Right atrium auricular region (tissue), 2 donors: ENCODE measurements around the gene HBG2. TPM values are rescaled to one million over a fixed set of nuclear protein-coding genes. Genes with fewer than 3 reads are reported as not detected.

ENCODE experiments used
- DNase-seq: peaks from one replicate; pipeline ENCODE4 v3.0.0-alpha.2; 2019; ENCODE audit warnings: low spot score
- H3K27ac ChIP-seq, 2 donors: fragments of 200-600 bp; sonication (generic); 1 replicate in 1 of 2; 2 replicates in 1 of 2; pipeline ENCODE4 v1.5.1; 2016 to 2019
- H3K27me3 ChIP-seq, 2 donors: fragments of 200-600 bp; sonication (generic); one replicate each; pipeline versions ENCODE4 v1.5.1 to v1.6.0; 2017 to 2019
- H3K36me3 ChIP-seq: fragments of 200-600 bp; sonication (generic); one replicate; pipeline ENCODE4 v1.5.1; 2016
- H3K4me1 ChIP-seq, 2 donors: fragments of 200-600 bp; sonication (generic); one replicate each; pipeline versions ENCODE4 v1.5.1 to v1.6.0; 2017 to 2019
- H3K4me3 ChIP-seq, 2 donors: fragments of 200-600 bp; sonication (generic); 1 replicate in 1 of 2; 2 replicates in 1 of 2; pipeline ENCODE4 v1.5.1; 2017 to 2019; ENCODE audit warnings: mild to moderate bottlenecking in 1 of 2, moderate library complexity in 1 of 2
- H3K9me3 ChIP-seq, 2 donors: fragments of 200-600 bp; sonication (generic); one replicate each; pipeline ENCODE4 v1.5.1; 2019
- total RNA-seq, 2 donors: library from RNA; depleted of rRNA; stranded (reverse); fragments of >200 nt; gene quantifications; one replicate each; pipeline ENCODE4 v1.1.0, GENCODE V29; 2016
- TF ChIP-seq, protein P1 (sequence below), 2 donors: fragments of 200-600 bp; sonication (generic); IDR thresholded peaks; one replicate each; pipeline ENCODE4 v1.5.1; 2019; ENCODE audit warnings: antibody characterized with exemption in 2 of 2

HBG2 gene
- total RNA-seq, 2 donors from 2014 or later, result 0.90 TPM; not detected in 1

DNA sequence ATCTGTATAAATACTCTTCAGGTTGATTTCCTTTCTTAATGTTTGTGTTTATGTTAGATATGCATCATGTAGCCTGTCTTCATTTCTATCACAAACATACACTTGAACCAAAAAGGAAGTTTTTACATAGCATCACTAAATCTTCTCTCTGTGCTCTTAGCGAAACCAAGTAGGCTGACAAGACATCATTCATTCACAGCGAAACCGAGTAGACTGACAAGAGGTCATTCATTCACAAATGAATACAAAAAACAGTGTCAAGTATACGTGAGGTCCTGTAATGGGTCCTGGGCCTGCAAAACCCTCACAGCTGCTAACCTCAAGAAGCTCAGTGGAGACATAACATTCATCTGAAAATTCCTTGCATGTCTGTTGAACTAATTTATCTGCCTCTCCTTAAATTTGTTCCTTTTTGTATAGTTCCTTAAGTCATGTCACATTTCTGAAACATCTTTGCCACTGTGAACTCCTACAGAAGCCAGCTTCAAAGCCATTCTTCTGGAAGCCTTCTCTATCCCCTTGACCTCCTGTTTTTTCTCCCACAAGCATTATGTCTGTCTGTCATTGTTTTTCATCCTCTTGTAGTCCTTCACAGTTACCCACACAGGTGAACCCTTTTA lies 25.0 kb upstream of the HBG2 start:
- no peak overlapping the region for H3K4me3 ChIP-seq
- no peaks in the 10 kb centered on the region for H3K4me1 ChIP-seq
- no peak for DNase-seq
- no peak overlapping the region for H3K27ac ChIP-seq
- no peaks in the 10 kb centered on the region for H3K9me3 ChIP-seq
- no peaks in the 10 kb centered on the region for H3K36me3 ChIP-seq
- no peaks in the 10 kb centered on the region for H3K27me3 ChIP-seq
- TF ChIP-seq, protein P1, sequence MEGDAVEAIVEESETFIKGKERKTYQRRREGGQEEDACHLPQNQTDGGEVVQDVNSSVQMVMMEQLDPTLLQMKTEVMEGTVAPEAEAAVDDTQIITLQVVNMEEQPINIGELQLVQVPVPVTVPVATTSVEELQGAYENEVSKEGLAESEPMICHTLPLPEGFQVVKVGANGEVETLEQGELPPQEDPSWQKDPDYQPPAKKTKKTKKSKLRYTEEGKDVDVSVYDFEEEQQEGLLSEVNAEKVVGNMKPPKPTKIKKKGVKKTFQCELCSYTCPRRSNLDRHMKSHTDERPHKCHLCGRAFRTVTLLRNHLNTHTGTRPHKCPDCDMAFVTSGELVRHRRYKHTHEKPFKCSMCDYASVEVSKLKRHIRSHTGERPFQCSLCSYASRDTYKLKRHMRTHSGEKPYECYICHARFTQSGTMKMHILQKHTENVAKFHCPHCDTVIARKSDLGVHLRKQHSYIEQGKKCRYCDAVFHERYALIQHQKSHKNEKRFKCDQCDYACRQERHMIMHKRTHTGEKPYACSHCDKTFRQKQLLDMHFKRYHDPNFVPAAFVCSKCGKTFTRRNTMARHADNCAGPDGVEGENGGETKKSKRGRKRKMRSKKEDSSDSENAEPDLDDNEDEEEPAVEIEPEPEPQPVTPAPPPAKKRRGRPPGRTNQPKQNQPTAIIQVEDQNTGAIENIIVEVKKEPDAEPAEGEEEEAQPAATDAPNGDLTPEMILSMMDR (IDR thresholded peaks at IDR 0.05), result no peak

DNA sequence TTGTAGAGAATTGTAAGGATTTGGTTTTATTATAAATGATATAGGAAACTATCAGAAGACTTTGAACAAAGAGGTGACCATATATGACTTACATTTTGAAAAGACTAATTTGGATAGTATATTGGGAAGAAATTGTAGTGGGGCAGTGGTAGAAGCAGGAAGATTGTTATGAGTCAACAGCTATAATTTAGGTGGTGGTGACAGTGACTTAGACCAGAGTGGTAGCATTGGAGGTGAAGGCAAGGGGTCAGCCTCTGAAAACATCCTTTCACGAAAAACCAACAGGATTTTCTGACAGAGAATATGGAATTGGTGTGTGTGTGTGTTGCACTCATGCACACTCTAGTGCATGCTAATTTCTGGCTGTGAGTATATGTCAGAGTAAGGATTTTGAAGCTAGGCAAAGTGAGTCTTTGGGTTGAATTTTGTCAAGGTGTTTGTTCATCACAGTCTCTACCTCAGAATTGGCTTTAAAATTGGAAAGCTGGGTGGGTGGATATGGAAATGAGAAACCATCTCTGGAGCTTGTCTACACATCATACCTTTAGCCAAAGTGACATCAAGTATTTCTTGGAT lies 23.3 kb upstream of the HBG2 start:
- DNase-seq, result no peak
- Histone ChIP-seq H3K27ac (no peak overlapping the region), H3K4me1 (no peaks in the 10 kb centered on the region), H3K27me3 (no peaks in the 10 kb centered on the region), H3K36me3 (no peaks in the 10 kb centered on the region), H3K9me3 (no peaks in the 10 kb centered on the region), H3K4me3 (no peak overlapping the region)
- TF ChIP-seq, protein P1 (IDR thresholded peaks at IDR 0.05), result no peak

DNA sequence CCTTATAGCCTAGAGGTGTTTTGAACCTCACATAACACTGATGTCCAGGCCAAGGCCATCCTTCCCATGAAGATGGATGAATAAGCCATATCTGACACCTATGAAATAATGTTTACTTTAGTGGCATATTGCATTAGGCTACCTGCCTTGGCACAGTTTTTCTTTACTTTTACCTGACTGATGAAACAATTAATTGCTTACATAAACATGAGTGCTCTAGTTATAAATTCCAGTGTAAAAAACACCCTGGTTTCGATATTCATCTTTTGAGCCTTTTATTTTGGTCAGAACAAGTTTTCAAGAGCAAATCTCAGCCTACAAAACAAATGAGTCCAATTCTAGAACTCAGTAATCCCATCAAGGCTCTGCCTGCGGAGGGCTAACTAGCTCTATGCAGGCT lies 22.1 kb upstream of the HBG2 start:
- H3K27me3 ChIP-seq, result no peaks in the 10 kb centered on the region
- H3K36me3 ChIP-seq, result no peaks in the 10 kb centered on the region
- DNase-seq, result no peak
- H3K4me1 ChIP-seq, result no peaks in the 10 kb centered on the region
- TF ChIP-seq, protein P1 (IDR thresholded peaks at IDR 0.05), result no peak
- H3K27ac ChIP-seq, result no peak overlapping the region
- no peaks in the 10 kb centered on the region for H3K9me3 ChIP-seq
- no peak overlapping the region for H3K4me3 ChIP-seq

DNA sequence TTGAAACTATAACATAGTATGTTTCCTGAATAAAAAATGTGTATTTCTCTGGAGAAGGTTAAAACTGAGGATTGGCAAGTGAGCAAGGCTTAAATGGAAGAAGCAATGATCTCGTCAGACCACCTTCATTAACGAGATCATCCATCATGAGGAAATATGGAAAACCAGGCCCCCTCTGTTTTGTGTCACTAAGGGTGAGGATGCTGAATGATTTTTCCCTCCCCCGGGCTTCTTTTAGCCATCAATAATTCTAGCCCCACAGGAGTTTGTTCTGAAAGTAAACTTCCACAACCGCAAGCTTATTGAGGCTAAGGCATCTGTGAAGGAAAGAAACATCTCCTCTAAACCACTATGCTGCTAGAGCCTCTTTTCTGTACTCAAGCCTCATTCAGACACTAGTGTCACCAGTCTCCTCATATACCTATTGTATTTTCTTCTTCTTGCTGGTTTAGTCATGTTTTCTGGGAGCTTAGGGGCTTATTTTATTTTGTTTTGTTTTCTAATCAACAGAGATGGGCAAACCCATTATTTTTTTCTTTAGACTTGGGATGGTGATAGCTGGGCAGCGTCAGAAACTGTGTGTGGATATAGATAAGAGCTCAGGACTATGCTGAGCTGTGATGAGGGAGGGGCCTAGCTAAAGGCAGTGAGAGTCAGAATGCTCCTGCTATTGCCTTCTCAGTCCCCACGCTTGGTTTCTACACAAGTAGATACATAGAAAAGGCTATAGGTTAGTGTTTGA lies 21.0 kb upstream of the HBG2 start:
- no peak overlapping the region for H3K4me3 ChIP-seq
- H3K4me1 ChIP-seq, result no peaks in the 10 kb centered on the region
- H3K27ac ChIP-seq, result no peak overlapping the region
- TF ChIP-seq, protein P1 (IDR thresholded peaks at IDR 0.05), result no peak
- DNase-seq, result no peak
- H3K9me3 ChIP-seq, result no peaks in the 10 kb centered on the region
- H3K36me3 ChIP-seq, result no peaks in the 10 kb centered on the region
- H3K27me3 ChIP-seq, result no peaks in the 10 kb centered on the region

DNA sequence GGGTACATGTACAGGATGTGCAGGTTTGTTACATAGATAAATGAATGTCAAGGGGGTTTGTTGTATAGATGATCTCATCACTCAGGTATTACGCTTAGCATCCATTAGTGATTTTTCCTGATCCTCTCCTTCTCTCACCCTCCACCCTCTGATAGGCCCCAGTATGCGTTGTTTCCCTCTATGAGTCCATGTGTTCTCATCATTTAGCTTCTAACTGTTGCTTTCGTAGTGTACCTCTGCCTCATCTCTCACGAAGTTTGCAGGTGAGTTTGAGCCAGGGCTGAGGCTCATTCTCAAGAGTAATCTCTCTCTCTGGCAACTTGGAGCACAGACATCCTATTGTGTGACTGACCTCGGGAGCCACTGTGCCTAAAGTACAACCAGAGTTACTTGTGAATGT lies 19.8 kb upstream of the HBG2 start:
- DNase-seq, result no peak
- TF ChIP-seq, protein P1 (IDR thresholded peaks at IDR 0.05), result no peak
- Histone ChIP-seq H3K27me3 (no peaks in the 10 kb centered on the region), H3K27ac (no peak overlapping the region), H3K4me3 (no peak overlapping the region), H3K36me3 (no peaks in the 10 kb centered on the region), H3K4me1 (no peaks in the 10 kb centered on the region), H3K9me3 (no peaks in the 10 kb centered on the region)
